ENCODE results near the gene ERF.

GRCh38 chr19:42278452-42279154, 23.7 kb upstream of the ERF start:
- TF ChIP-seq CTCF (IDR thresholded peaks at IDR 0.05) (no peak), POLR2AphosphoS5 (IDR thresholded peaks at IDR 0.05) (no peak)
